Activated CD4-positive, alpha-beta T cell treated with anti-CD3 and anti-CD28 coated beads for 4 hours (primary cell): ENCODE measurements around the gene CCNB2.
"Not testable (repeated sequence)": the region's sequence is repeated elsewhere in the genome, so short reads cannot be mapped to it uniquely, and the experiment has no call there.

ENCODE experiments used
- DNase-seq, 2 donors: peaks; one replicate each; pipeline ENCODE4 v3.0.0-alpha.2; 2020

Gene CCNB2

GRCh38 chr15:59137566-59137965, 32.6 kb downstream of the CCNB2 start:
- no peak for DNase-seq

- peak; percentile 41 to 53 for DNase-seq
These were observed 33.3 kb downstream of the CCNB2 start for GRCh38 chr15:59138243-59138642.

GRCh38 chr15:59140422-59141226, 35.7 kb downstream of the CCNB2 start:
- DNase-seq = no peak

- no peak for DNase-seq
These were observed 38.3 kb downstream of the CCNB2 start for GRCh38 chr15:59143281-59143680.

- DNase-seq = not testable (repeated sequence)
These were observed 39.6 kb downstream of the CCNB2 start for GRCh38 chr15:59144594-59144993.

GRCh38 chr15:59147666-59148065, 42.7 kb downstream of the CCNB2 start:
- no peak for DNase-seq

GRCh38 chr15:59148153-59148833, 43.3 kb downstream of the CCNB2 start:
- DNase-seq = no peak

- DNase-seq = no peak
These were observed 45.2 kb downstream of the CCNB2 start for GRCh38 chr15:59150185-59150584.

GRCh38 chr15:59152694-59153450, 47.9 kb downstream of the CCNB2 start:
- no peak for DNase-seq

- no peak for DNase-seq
These were observed 48.5 kb downstream of the CCNB2 start for GRCh38 chr15:59153466-59153865.

- no peak for DNase-seq
These were observed 49.3 kb downstream of the CCNB2 start for GRCh38 chr15:59154243-59154642.

- DNase-seq = no peak
These were observed 50.5 kb downstream of the CCNB2 start for GRCh38 chr15:59155431-59155830.

GRCh38 chr15:59157396-59157795, 52.5 kb downstream of the CCNB2 start:
- no peak for DNase-seq

GRCh38 chr15:59157840-59158700, 53.1 kb downstream of the CCNB2 start:
- no peak for DNase-seq

- DNase-seq = no peak
These were observed 53.7 kb downstream of the CCNB2 start for GRCh38 chr15:59158701-59159034.

- DNase-seq = no peak
These were observed 54.3 kb downstream of the CCNB2 start for GRCh38 chr15:59159210-59159609.

- no peak for DNase-seq
These were observed 56.1 kb downstream of the CCNB2 start for GRCh38 chr15:59160880-59161593.

- DNase-seq = not testable (repeated sequence)
These were observed 57.1 kb downstream of the CCNB2 start for GRCh38 chr15:59162080-59162479.

- no peak for DNase-seq
These were observed 60.8 kb downstream of the CCNB2 start for GRCh38 chr15:59165726-59166125.

GRCh38 chr15:59166166-59166565, 61.2 kb downstream of the CCNB2 start:
- DNase-seq = no peak

GRCh38 chr15:59166601-59167265, 61.8 kb downstream of the CCNB2 start:
- no peak for DNase-seq

GRCh38 chr15:59168536-59168935, 63.6 kb downstream of the CCNB2 start:
- DNase-seq = no peak
